Stimulated activated CD8-positive, alpha-beta memory T cell treated with anti-CD3 and anti-CD28 coated beads, Interleukin-4, amount 100 ng/mL, for 48 hours (primary cell): Measurements from ENCODE around the gene TBXAS1.

ENCODE experiments used
- DNase-seq: peaks from one replicate; pipeline ENCODE4 v3.0.0-alpha.2; 2020

The TBXAS1 gene

GRCh38 chr7:139829025-139829774, at the start of gene TBXAS1:
Gene TBXAS1 (plus strand): TSS chr7:139829264. CDS start chr7:139829391, 127 bp downstream.
- DNase-seq, result no peak

GRCh38 chr7:139782932-139783331, 46.1 kb upstream of the TBXAS1 start:
- no peak for DNase-seq

DNA sequence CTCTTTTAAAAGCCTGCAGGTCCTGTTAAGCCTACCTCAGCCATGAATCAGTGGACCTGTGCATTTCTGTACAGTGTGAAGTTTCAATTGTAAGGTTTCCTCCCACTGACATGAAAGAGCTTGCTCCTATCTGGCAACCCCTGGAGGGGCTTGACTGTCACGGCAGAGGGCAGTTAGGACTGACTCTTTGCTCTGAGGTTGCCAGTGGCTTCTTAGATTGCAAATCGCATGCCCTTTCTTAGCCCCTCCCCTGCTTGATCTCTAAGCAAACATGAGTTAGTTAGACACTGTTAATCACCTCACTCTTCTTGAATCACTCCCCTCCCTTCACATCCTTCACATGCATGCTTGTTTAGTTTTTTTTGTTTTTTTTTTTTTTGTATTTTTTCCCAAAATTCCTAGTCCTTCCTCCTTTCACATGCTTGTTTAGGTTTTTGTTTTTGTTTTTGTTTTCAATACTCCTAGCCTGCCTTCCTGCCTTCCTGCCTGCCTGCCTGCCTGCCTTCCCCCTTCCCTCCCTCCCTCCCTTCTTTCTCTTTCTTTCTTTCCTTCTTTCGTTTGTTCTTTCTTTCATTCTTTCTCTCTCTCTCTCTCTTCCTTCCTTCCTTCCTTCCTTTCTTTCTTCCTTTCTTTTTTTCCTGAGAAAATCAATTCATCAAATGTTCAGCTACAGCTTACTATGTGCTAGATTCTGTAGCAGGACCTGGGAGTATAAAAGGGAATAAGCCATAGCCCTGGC, 45.2 kb upstream of the TBXAS1 start:
- DNase-seq, result no peak

DNA sequence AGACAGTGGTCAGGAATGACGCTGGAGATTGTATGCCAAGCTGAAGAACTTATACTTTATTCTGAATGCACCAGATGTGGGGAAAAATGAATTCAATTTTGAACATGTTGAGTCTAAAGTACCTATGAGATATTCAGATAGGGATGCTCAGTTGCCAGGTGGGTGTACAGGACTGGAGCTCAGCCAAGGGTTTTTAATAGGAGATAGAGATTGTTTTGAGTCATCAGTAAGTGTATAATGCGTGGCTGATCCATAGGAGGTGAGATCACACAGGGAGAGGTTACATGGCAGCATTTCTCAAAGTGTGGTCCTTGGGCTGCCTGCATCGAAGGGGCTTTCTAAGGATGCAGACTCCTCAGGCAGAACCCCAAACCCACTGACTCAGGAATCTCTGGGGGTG, 44.4 kb upstream of the TBXAS1 start:
- no peak for DNase-seq

DNA sequence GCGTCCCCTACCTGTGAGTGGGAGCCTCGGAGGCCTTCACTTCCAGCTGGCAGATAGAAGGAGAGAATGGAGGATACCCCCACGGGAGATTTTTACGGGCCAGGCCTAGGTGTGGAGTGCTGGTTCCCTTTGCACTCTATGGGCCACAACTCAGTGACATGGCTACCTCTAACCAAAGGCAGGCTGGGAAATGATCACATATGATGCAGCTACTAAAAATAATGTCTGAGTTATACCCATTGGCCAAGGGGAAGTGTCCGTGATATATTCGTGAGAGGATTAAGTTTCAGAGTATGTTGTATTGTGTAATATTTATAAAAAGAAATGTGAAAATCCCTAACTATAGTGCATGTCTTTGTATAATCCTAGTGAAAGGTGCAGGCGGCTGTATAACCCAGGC, 37.7 kb upstream of the TBXAS1 start:
- no peak for DNase-seq

- no peak for DNase-seq
Observed at GRCh38 chr7:139797607-139798006, 31.5 kb upstream of the TBXAS1 start.

DNA sequence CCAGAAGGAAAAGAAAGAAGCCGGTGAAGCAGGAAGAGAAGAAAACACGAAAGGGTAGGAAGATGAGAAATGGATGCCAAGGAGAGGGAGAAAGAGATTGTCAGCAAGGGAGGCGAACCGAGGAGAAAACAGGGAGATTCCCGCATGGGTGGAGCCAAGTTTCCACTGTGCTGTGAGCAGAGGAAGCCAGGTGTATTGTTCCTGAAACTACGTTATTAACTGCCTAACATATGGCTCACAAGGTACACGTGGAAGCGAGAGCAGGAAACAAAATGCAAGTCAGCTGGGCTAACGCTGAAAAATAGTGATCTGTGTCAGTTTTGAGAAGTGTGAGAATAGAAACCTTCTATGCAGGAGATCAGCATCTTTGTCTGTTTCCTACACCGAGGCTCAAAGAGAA, 30.8 kb upstream of the TBXAS1 start:
- no peak for DNase-seq

DNA sequence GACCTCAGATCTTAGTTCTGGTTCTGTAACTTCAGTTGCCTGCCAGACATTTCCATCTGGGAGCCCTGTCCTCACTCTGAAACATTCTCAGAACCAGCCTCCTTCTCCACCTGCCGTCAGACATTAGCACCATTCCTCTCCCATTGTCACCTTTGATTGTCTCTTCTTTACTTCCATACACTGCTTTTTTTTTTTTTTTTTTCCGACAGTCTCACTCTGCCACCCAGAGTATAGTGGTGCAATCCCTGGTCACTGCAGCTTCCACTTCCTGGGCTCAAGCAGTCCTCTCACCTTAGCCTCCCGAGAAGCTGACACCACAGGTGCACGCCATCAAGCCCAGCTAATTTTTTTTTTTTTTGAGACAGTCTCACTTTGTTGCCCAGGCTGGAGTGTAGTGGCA, 30.2 kb upstream of the TBXAS1 start:
- DNase-seq, result no peak

DNA sequence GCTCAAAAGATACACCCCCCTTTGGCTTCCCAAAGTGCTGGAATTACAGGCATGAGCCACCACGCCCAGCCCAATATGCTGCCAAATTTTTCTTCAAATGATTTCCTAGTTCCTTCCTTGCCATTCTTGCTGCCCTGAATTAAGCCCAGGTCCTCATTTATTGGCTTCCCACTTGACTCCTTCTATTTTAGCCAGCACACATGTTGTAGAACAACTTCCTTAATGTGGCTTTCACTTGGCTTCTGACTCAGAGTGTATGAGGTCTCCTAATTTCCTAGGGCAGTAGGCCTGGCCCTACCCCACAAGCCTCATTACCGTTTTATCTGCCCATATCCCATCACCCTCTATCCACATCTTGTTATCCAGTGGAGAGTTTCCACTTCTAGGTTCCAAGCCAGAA, 29.5 kb upstream of the TBXAS1 start:
- no peak for DNase-seq

DNA sequence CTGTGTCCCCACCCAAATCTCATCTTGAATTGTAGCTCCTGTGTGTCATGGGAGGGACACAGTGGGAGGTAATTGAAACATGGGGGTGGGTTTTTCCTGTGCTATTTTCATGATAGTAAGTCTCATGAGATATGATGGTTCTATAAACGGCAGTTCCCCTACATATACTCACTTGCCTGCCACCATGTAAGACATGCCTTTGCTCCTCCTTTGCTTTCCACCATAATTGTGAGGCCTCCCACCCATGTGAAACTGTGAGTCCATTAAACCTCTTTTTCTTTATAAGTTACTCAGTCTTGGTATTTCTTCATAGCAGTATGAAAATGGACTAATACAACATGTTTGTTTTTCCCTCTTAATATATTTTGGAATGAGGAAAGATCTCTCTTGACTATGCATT, 24.5 kb upstream of the TBXAS1 start:
- DNase-seq, result no peak

- DNase-seq, result no peak
Observed at GRCh38 chr7:139807009-139807408, 22.1 kb upstream of the TBXAS1 start.

- no peak for DNase-seq
Observed at GRCh38 chr7:139808427-139808826, 20.6 kb upstream of the TBXAS1 start.

GRCh38 chr7:139808846-139809442, 20.1 kb upstream of the TBXAS1 start:
- no peak for DNase-seq

DNA sequence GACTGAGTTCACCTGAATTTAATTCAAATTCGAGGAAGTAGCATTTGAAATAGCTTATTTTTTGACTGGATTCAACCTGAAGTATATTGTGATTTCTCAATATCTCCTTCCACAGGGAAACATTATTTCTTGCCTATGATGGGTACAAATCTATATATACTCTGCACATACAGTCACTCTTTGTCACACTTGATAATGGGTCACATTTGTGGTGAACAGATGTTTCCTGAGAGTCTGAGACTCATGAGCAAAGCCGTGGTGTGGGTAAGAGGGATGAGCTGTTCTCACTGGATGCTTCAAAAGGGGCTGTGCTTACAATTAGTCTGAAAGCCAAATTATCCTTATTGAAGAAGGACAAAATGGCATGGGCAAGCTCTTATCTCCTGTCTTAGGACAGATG, 18.0 kb upstream of the TBXAS1 start:
- DNase-seq, result no peak

DNA sequence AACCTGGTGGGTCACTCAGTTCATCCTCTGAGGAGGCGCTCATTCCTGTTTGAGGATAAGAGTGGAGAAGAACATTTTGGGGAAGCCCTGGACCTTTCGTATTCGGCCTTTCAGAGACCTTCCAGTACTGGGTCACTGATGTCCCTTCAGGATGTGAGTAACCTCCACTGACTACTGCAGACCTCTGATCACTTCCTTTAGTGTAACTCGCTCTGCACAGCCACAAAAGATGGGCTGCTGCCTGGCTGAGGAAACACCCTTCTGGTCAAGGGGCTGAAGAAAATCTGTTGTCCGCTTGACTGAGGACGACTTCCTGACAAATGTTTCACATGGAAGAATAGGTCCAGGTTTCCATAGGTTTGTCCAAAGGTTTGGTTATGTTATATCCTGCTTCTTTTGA, 15.9 kb upstream of the TBXAS1 start:
- no peak for DNase-seq

DNA sequence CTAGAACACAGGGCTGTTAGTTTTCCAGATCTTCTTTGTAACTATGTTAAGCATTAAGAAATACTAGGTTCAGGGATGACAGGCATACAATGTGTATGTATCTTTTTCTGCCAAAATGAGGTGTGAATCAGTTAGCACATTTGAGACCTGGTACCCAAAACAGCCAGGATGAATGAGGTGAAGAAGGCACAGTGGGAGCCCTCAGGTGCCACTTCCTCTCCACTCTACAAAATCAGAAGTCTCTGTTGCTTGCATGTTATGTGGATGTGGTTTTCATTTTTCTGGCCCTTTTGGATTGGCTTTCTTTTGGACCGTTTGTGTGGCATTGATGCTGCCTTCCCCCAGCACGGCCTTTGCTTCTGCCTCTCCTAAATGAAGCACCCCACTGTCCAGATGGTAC, 15.4 kb upstream of the TBXAS1 start:
- no peak for DNase-seq

GRCh38 chr7:139817249-139817648, 11.8 kb upstream of the TBXAS1 start:
- no peak for DNase-seq

- no peak for DNase-seq
Observed at GRCh38 chr7:139820089-139820488, 9.0 kb upstream of the TBXAS1 start.

GRCh38 chr7:139821349-139822105, 7.5 kb upstream of the TBXAS1 start:
- DNase-seq, result no peak

DNA sequence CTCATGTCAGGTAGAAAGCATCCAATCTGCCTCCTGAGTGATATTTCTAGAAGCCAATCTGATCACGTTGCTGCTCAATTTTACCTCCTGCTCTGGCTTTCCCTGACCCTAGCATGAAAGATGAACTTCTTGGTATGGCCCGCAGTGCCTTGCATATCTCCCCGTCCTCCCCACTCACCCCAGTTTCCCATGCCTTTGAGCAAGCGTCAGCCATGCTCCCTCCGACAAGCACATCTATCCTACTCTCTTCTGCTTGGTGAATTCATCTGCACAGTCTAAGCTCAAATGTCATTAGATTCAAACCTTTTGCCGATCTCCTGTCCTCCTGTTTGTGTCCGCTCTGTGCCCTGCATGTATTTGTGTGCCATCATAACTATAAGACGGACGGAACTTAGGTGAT, 6.2 kb upstream of the TBXAS1 start:
- DNase-seq, result no peak

DNA sequence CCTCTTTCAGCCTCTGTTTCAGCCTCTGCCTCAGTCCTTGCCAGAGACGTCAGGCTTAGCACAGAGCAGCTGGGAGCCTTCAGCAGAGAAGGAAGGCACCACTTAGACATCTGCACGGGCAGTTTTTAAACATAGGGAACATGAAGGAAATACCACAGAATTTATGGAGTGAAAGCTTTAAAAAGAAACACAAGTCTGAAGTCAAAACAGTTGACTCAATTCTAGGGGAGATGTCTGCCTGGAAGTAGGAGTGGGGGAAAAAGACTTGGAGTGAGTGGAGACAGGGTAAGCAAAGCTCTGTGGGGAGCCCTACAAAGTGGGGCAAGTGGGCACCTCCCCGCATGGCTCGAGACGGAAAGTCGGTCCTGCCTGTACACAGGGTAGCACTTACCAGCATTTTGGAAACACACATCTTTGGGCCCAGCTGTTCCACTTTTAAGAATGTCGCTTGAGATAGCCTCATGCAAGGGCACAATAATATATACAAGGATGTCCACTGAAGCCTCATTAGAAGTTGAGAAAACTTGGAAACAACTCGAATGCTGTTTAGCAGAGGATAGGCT, 5.0 kb upstream of the TBXAS1 start:
- no peak for DNase-seq

GRCh38 chr7:139825666-139826290, 3.3 kb upstream of the TBXAS1 start:
- DNase-seq, result no peak

- DNase-seq, result no peak
Observed at GRCh38 chr7:139827042-139827441, 2.0 kb upstream of the TBXAS1 start.
